VCaP (cell line): ENCODE data around the gene TMEM203.

Experiments used
- H3K27ac ChIP-seq: fragments of 450-650 bp; 2 replicates; pipeline ENCODE4 v1.5.1; 2017
- TF ChIP-seq, protein P1 (sequence below): fragments of 450-650 bp; conservative IDR thresholded peaks from 2 replicates; pipeline ENCODE4 v1.5.1; 2017; ENCODE audit warnings: mild to moderate bottlenecking, moderate library complexity

TMEM203 gene

DNA sequence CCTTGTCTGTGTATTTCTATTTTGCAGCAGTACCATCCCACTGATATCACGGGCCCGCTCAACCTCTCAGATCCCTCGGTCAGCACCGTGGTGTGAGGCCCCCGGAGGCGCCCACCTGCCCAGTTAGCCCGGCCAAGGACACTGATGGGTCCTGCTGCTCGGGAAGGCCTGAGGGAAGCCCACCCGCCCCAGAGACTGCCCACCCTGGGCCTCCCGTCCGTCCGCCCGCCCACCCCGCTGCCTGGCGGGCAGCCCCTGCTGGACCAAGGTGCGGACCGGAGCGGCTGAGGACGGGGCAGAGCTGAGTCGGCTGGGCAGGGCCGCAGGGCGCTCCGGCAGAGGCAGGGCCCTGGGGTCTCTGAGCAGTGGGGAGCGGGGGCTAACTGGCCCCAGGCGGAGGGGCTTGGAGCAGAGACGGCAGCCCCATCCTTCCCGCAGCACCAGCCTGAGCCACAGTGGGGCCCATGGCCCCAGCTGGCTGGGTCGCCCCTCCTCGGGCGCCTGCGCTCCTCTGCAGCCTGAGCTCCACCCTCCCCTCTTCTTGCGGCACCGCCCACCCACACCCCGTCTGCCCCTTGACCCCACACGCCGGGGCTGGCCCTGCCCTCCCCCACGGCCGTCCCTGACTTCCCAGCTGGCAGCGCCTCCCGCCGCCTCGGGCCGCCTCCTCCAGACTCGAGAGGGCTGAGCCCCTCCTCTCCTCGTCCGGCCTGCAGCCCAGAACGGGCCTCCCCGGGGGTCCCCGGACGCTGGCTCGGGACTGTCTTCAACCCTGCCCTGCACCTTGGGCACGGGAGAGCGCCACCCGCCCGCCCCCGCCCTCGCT, 37.5 kb downstream of the TMEM203 start:
- TF ChIP-seq, protein P1, sequence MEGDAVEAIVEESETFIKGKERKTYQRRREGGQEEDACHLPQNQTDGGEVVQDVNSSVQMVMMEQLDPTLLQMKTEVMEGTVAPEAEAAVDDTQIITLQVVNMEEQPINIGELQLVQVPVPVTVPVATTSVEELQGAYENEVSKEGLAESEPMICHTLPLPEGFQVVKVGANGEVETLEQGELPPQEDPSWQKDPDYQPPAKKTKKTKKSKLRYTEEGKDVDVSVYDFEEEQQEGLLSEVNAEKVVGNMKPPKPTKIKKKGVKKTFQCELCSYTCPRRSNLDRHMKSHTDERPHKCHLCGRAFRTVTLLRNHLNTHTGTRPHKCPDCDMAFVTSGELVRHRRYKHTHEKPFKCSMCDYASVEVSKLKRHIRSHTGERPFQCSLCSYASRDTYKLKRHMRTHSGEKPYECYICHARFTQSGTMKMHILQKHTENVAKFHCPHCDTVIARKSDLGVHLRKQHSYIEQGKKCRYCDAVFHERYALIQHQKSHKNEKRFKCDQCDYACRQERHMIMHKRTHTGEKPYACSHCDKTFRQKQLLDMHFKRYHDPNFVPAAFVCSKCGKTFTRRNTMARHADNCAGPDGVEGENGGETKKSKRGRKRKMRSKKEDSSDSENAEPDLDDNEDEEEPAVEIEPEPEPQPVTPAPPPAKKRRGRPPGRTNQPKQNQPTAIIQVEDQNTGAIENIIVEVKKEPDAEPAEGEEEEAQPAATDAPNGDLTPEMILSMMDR, result no peak
- H3K27ac ChIP-seq, result peak overlapping the region; percentile 100

DNA sequence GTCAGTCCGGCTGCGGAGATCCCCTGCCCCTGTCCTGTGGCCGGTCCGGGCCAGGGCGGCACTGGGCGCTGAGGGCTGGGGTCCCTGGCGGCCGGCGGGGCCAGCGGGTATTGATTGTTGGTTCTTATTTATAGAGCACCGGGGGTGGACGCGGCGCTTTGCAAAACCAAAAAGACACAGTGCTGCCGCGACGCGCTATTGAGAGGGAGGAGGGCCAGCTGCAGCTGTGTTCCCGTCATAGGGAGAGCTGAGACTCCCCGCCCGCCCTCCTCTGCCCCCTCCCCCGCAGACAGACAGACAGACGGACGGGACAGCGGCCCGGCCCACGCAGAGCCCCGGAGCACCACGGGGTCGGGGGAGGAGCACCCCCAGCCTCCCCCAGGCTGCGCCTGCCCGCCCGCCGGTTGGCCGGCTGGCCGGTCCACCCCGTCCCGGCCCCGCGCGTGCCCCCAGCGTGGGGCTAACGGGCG, 38.1 kb downstream of the TMEM203 start:
- TF ChIP-seq, protein P1, result no peak
- peak overlapping the region; percentile 100 for H3K27ac ChIP-seq

DNA sequence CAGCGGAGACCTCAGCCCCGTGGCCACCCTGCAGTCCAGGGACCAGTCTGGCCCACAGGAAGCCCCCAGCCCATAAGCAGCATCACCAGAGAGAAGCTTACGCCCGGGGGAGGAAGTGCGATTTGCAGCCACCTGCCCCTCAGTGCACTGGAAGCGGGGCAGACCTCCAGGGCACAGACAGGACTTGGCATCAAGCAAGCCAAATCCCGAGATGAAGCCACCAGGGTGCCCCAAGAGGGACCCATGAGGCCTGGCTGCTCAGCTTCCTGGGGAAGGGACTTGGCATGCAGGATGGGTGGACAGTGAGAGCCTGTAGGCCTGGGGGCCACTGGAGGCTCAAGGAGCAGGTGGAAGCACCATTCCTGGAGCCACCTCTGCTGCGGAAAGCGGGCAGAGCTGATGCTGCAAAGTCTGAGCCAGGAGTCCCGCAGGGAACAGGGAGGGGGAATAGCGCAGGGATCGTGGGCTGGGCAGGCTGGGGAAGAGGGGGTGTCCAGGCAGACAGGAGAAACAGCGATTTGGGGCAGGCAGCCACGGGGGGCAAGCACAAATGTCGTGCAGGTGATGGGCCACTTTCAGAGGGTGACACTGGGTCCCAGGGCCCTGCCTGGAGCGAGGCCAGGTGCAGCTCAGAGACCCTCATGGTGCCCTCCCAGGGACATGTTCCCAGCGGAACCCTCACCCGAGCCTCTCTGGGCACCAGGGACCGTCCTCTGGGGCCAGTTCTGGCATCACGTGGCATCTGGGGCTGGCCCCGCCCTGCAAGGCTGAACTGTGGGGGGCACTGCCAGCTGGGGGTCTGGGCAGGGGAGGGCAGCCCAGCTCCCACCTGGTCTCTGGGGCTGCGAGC, 38.8 kb downstream of the TMEM203 start:
- TF ChIP-seq, protein P1, result no peak
- H3K27ac ChIP-seq, result peak overlapping the region; percentile 100

DNA sequence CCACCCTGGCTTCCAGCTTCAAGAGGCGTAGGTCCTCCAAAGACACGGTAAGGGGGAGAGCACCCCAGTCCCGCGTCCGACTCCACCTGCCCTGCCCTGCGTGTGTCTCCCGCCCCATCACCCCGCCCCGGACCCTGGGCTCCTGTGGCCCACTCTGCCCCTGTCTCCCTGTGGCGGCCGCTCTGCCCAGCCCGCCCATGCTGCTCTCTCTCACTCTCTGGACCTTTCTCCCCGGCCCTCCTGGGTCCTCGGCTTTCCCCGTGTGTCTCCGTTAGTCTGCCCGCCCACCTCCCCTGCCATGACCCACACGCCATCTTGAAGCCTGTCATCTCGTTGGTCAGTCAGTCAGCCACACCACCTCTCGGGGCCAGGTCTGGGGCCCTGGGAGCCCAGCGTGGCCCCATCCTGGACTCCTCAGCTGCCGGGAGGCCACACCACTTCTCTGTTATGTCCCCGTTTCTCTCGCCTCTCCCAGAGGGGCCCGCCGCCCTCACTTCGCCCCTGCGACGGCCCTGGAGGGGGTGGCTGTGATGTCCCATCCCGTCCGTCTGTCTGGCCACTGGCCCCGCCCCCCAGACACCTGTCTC, 40.1 kb downstream of the TMEM203 start:
- TF ChIP-seq, protein P1, result no peak
- H3K27ac ChIP-seq, result no peak overlapping the region

DNA sequence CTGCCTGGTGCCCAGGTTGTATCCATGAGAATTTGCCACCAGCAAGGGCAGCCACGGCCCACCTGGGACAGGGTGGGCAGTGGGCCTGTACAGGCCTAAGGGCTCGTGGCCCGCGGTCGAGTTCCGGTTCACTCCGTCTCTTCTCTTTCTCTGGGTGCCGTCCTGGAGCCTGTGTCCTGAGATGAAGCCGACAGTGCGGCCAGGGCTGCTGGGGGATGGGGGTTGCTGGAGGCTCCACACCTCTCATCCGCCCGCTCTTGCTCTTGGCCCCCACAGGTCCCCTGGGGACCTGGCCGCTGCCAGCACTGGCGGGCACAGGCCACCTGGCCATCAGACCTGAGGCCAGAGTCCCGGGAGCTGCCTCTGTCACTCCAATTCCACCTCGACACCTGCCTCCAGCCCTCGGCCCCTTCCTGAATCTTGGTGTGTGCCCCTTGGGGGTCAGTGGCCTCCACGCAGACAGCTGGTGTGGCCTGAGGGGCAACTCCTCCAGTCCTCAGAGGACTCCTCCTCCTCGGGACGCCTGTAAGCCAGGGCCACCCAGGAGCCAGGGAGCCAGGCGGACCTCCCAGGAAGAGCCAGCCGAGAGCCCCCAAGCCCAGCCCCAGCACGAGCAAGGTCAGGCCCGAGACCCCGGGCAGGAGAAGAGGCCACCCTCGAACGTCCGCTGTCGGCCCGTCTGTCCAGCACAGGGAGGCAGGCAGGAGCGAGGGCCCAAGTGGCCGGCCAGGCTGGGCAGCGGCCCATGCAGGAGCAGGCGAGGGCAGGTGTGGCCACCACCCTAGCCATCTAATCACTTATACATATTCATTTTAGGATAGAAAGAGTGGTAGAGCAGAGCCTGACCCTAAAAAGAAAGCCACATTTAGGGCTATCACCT, 40.8 kb downstream of the TMEM203 start:
- no peak overlapping the region for H3K27ac ChIP-seq
- TF ChIP-seq, protein P1, result no peak

DNA sequence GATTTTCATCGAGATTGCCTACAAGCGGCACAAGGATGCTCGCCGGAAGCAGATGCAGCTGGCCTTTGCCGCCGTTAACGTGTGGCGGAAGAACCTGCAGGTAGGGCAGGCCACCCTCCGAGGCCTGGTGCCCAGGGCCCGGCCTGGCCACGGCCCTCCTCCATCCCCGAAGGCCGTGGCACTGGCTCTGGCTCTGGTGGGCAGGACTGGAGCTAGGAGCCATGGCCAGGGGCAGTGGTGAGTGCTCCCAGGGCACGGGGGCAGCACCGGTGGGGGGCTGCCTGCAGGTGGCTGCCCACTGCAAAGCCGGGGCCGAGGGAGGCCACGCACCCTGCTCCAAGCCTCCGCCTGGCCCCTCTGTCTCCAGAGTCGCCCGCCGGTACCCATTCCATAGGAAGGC, 41.6 kb downstream of the TMEM203 start:
- H3K27ac ChIP-seq, result no peak overlapping the region
- TF ChIP-seq, protein P1, result no peak
